Measurements from ENCODE around the gene SYT12. TPM values are rescaled to one million over a fixed set of nuclear protein-coding genes. Genes with fewer than 3 reads are reported as not detected.

The SYT12 gene
- total RNA-seq, 2 donors from 2014 or later, result 0.91 to 1.1 TPM

DNA sequence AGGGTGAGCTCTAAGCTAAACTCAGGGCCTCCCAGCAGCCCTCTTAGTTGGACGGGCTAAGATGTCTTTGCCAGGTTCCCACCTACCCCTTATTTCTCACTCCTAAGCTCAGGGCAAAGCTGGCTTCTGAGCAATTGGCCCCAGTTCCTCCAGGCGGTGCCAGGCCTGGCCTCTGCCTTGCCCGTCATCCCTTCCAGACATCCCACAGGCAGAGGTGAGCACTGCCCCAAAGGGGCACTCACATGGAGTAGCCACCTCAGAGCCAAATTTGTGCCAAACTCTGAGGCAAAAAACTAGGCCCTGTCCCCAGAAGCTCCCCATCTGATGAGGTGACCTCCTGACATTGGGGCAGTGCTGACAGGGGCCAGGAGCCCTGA lies 43.4 kb downstream of the SYT12 start:
- Histone ChIP-seq H3K4me1 (ENCODE audit: control insufficient read depth, insufficient read depth, low read length) (peaks cover 5% of the 10 kb centered on the region), H3K4me3 (ENCODE audit: low read length) (no peak overlapping the region), H3K9ac (ENCODE audit: extremely low read depth, low read length, poor library complexity, severe bottlenecking) (no peak overlapping the region), H3K36me3 (ENCODE audit: control insufficient read depth, insufficient read depth, low read length) (no peaks in the 10 kb centered on the region), H3K9me3 (ENCODE audit: control insufficient read depth, low read length) (no peaks in the 10 kb centered on the region), H3K27me3 (ENCODE audit: control insufficient read depth, insufficient read depth, low read length, poor library complexity, severe bottlenecking) (no peaks in the 10 kb centered on the region), H3K27ac (ENCODE audit: low read depth, low read length) (no peak overlapping the region)
- H3K27me3 Mint-ChIP-seq (ENCODE audit: insufficient read depth), result peaks cover 3% of the 10 kb centered on the region
- H3K9me3 Mint-ChIP-seq, result no peaks in the 10 kb centered on the region
- no peak overlapping the region for H3K4me3 Mint-ChIP-seq
- peaks cover 6% of the 10 kb centered on the region for H3K36me3 Mint-ChIP-seq (ENCODE audit: low read depth)
- 92 to 93% methylated on average over 3 of the region's 3 CpGs for WGBS, 2 experiments (ENCODE audit: insufficient coverage in 1 of 2, insufficient read length in 1 of 2)
- no peak for DNase-seq
- peak overlapping the region; percentile 10 for H3K27ac Mint-ChIP-seq
- TF ChIP-seq, protein P1, sequence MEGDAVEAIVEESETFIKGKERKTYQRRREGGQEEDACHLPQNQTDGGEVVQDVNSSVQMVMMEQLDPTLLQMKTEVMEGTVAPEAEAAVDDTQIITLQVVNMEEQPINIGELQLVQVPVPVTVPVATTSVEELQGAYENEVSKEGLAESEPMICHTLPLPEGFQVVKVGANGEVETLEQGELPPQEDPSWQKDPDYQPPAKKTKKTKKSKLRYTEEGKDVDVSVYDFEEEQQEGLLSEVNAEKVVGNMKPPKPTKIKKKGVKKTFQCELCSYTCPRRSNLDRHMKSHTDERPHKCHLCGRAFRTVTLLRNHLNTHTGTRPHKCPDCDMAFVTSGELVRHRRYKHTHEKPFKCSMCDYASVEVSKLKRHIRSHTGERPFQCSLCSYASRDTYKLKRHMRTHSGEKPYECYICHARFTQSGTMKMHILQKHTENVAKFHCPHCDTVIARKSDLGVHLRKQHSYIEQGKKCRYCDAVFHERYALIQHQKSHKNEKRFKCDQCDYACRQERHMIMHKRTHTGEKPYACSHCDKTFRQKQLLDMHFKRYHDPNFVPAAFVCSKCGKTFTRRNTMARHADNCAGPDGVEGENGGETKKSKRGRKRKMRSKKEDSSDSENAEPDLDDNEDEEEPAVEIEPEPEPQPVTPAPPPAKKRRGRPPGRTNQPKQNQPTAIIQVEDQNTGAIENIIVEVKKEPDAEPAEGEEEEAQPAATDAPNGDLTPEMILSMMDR (conservative IDR thresholded peaks at IDR 0.05), result no peak
- no peaks in the 10 kb centered on the region for H3K4me1 Mint-ChIP-seq

- Histone ChIP-seq H3K4me3 (ENCODE audit: low read length) (no peak overlapping the region), H3K36me3 (ENCODE audit: control insufficient read depth, insufficient read depth, low read length) (no peaks in the 10 kb centered on the region), H3K4me1 (ENCODE audit: control insufficient read depth, insufficient read depth, low read length) (no peaks in the 10 kb centered on the region), H3K9me3 (ENCODE audit: control insufficient read depth, low read length) (no peaks in the 10 kb centered on the region), H3K9ac (ENCODE audit: extremely low read depth, low read length, poor library complexity, severe bottlenecking) (no peak overlapping the region), H3K27ac (ENCODE audit: low read depth, low read length) (no peak overlapping the region), H3K27me3 (ENCODE audit: control insufficient read depth, insufficient read depth, low read length, poor library complexity, severe bottlenecking) (no peaks in the 10 kb centered on the region)
- Mint-ChIP-seq H3K4me3 (peak overlapping the region; percentile 49), H3K4me1 (no peaks in the 10 kb centered on the region), H3K27me3 (ENCODE audit: insufficient read depth) (peaks cover 3% of the 10 kb centered on the region), H3K36me3 (ENCODE audit: low read depth) (peaks cover 6% of the 10 kb centered on the region), H3K9me3 (no peaks in the 10 kb centered on the region), H3K27ac (no peak overlapping the region)
- DNase-seq, result peak; percentile 97
- WGBS, 2 experiments (ENCODE audit: insufficient coverage in 1 of 2, insufficient read length in 1 of 2), result 66 to 78% methylated on average over 48 to 53 of the region's 53 CpGs
- TF ChIP-seq, protein P1 (conservative IDR thresholded peaks at IDR 0.05), result peak; percentile 97
Observed at GRCh38 chr11:67071420-67072284, 48.7 kb downstream of the SYT12 start.

DNA sequence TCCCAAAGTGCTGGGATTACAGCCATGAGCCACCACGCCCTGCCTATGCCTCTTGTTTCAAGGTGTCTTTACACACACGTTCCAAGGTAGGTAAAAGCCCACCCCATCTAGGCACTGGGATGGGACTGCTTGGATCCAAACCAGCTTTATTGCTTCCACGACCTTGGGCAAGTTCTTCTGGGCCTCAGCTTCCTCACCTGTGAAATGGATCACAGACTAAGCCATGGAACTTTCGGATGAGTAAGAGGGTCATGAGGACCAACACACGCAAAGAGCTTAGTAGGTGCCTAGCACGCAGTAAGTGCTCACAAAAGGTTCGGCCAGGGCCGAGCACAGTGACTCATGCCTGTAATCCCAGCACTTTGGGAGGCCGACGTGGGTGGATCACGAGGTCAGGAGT lies 49.4 kb downstream of the SYT12 start:
- 90 to 91% methylated on average over 8 to 11 of the region's 11 CpGs for WGBS, 2 experiments (ENCODE audit: insufficient coverage in 1 of 2, insufficient read length in 1 of 2)
- peaks cover 2% of the 10 kb centered on the region for H3K36me3 Mint-ChIP-seq (ENCODE audit: low read depth)
- TF ChIP-seq, protein P1 (conservative IDR thresholded peaks at IDR 0.05), result no peak
- H3K4me3 Mint-ChIP-seq, result no peak overlapping the region
- Histone ChIP-seq H3K27me3 (ENCODE audit: control insufficient read depth, insufficient read depth, low read length, poor library complexity, severe bottlenecking) (no peaks in the 10 kb centered on the region), H3K36me3 (ENCODE audit: control insufficient read depth, insufficient read depth, low read length) (no peaks in the 10 kb centered on the region), H3K9me3 (ENCODE audit: control insufficient read depth, low read length) (no peaks in the 10 kb centered on the region), H3K4me1 (ENCODE audit: control insufficient read depth, insufficient read depth, low read length) (no peaks in the 10 kb centered on the region), H3K27ac (ENCODE audit: low read depth, low read length) (no peak overlapping the region), H3K9ac (ENCODE audit: extremely low read depth, low read length, poor library complexity, severe bottlenecking) (no peak overlapping the region), H3K4me3 (ENCODE audit: low read length) (no peak overlapping the region)
- no peaks in the 10 kb centered on the region for H3K4me1 Mint-ChIP-seq
- no peak overlapping the region for H3K27ac Mint-ChIP-seq
- H3K27me3 Mint-ChIP-seq (ENCODE audit: insufficient read depth), result peaks cover 3% of the 10 kb centered on the region
- no peaks in the 10 kb centered on the region for H3K9me3 Mint-ChIP-seq
- no peak for DNase-seq

Measured in endodermal cell (in vitro differentiated cells).